Measurements from ENCODE around the gene ITPRIPL1. TPM values are rescaled to one million over a fixed set of nuclear protein-coding genes. Genes with fewer than 3 reads are reported as not detected.

The ITPRIPL1 gene
- total RNA-seq, 1 experiment from 2014 or later: not detected

DNA sequence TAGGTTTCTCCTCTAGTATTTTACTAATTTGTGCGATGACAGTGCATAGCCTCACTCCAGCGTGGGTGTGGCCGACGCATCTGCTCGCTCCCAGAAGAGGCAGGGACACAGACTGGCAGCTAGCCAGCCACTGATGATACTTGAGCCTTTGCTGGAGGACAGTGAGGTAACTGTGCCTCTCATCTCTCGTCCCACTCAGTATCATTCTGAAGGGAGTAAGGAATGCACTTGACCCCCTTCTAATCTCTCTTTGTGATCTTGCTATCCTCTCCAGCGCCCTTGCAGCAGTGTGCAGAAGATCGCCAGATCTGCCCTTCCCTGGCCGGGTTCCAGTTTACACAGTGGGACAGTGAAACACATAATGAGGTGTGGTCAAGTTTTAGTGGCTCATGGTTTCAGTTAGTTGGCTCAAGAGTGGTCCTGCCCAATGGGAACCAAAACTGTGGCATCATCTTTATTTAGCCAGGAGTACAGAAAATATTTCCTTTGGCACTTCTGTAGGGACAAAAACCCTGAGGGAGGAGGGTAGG is 28.0 kb downstream of the ITPRIPL1 start:
- H3K27ac ChIP-seq (ENCODE audit: low read length): no peak overlapping the region
- no peak for ATAC-seq
- H3K4me3 ChIP-seq (ENCODE audit: low read length): no peak overlapping the region

GRCh38 chr2:96353606-96354101 is 28.5 kb downstream of the ITPRIPL1 start:
- H3K9ac ChIP-seq (ENCODE audit: low read length): no peak overlapping the region
- intact Hi-C loops (cut with micrococcal nuclease): no loop called here
- H3K9me2 ChIP-seq (replicated peaks; ENCODE audit: low read length): no peaks in the 10 kb centered on the region
- no peaks in the 10 kb centered on the region for H3K79me2 ChIP-seq (ENCODE audit: low read length)
- ChIA-PET CTCF (no interaction called here), POLR2A (ENCODE audit: unreplicated experiment) (no interaction called here)
- no peaks in the 10 kb centered on the region for H3K4me1 ChIP-seq (ENCODE audit: insufficient read depth, low read length)
- H3K27ac ChIP-seq (ENCODE audit: low read length): no peak overlapping the region
- no peak overlapping the region for H3K4me2 ChIP-seq (ENCODE audit: low read length)
- TF ChIP-seq, protein P1, sequence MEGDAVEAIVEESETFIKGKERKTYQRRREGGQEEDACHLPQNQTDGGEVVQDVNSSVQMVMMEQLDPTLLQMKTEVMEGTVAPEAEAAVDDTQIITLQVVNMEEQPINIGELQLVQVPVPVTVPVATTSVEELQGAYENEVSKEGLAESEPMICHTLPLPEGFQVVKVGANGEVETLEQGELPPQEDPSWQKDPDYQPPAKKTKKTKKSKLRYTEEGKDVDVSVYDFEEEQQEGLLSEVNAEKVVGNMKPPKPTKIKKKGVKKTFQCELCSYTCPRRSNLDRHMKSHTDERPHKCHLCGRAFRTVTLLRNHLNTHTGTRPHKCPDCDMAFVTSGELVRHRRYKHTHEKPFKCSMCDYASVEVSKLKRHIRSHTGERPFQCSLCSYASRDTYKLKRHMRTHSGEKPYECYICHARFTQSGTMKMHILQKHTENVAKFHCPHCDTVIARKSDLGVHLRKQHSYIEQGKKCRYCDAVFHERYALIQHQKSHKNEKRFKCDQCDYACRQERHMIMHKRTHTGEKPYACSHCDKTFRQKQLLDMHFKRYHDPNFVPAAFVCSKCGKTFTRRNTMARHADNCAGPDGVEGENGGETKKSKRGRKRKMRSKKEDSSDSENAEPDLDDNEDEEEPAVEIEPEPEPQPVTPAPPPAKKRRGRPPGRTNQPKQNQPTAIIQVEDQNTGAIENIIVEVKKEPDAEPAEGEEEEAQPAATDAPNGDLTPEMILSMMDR (conservative IDR thresholded peaks at IDR 0.05; ENCODE audit: low read depth, low read length): no peak
- no peak for TF ChIP-seq EZH2phosphoT487 (IDR thresholded peaks at IDR 0.05; ENCODE audit: borderline replicate concordance, low read length)
- no peak for TF ChIP-seq EZH2 (IDR thresholded peaks at IDR 0.05; ENCODE audit: low read length, unreplicated experiment)
- H3K36me3 ChIP-seq (ENCODE audit: low read depth, low read length): peaks cover 69% of the 10 kb centered on the region
- no TSS peak for BruUV-seq (replicated peaks)
- H3K9me3 ChIP-seq (ENCODE audit: low read length): no peaks in the 10 kb centered on the region
- no peak overlapping the region for H3K4me3 ChIP-seq (ENCODE audit: low read length)
- no peaks in the 10 kb centered on the region for H3K27me3 ChIP-seq (ENCODE audit: low read length)
- DNase-seq (no peak), ATAC-seq (no peak)
- H3F3A ChIP-seq (ENCODE audit: low read length, unreplicated experiment): no peaks in the 10 kb centered on the region
- no peak overlapping the region for H2AFZ ChIP-seq (ENCODE audit: low read length)
- no peaks in the 10 kb centered on the region; the same call in 1 of the 2 replicates for H4K20me1 ChIP-seq (ENCODE audit: low read length)

More for the DNA sequence above, 28.0 kb downstream of the ITPRIPL1 start:
- Histone ChIP-seq H3K79me2 (ENCODE audit: low read length) (no peaks in the 10 kb centered on the region), H3K27me3 (ENCODE audit: low read length) (no peaks in the 10 kb centered on the region), H2AFZ (ENCODE audit: low read length) (no peak overlapping the region), H3K4me2 (ENCODE audit: low read length) (no peak overlapping the region), H3K4me1 (ENCODE audit: insufficient read depth, low read length) (no peaks in the 10 kb centered on the region), H3K9ac (ENCODE audit: low read length) (no peak overlapping the region), H3K36me3 (ENCODE audit: low read depth, low read length) (peaks cover 68% of the 10 kb centered on the region), H3F3A (ENCODE audit: low read length, unreplicated experiment) (no peaks in the 10 kb centered on the region), H4K20me1 (ENCODE audit: low read length) (no peaks in the 10 kb centered on the region; the same call in 1 of the 2 replicates), H3K9me3 (ENCODE audit: low read length) (no peaks in the 10 kb centered on the region), H3K9me2 (replicated peaks; ENCODE audit: low read length) (no peaks in the 10 kb centered on the region)
- no peak for DNase-seq
- intact Hi-C loops (cut with micrococcal nuclease): no loop called here
- ChIA-PET CTCF (no interaction called here), POLR2A (ENCODE audit: unreplicated experiment) (no interaction called here)
- no TSS peak for BruUV-seq (replicated peaks)
- TF ChIP-seq EZH2 (IDR thresholded peaks at IDR 0.05; ENCODE audit: low read length, unreplicated experiment) (no peak), EZH2phosphoT487 (IDR thresholded peaks at IDR 0.05; ENCODE audit: borderline replicate concordance, low read length) (no peak)
- TF ChIP-seq, protein P1 (conservative IDR thresholded peaks at IDR 0.05; ENCODE audit: low read depth, low read length): no peak

DNA sequence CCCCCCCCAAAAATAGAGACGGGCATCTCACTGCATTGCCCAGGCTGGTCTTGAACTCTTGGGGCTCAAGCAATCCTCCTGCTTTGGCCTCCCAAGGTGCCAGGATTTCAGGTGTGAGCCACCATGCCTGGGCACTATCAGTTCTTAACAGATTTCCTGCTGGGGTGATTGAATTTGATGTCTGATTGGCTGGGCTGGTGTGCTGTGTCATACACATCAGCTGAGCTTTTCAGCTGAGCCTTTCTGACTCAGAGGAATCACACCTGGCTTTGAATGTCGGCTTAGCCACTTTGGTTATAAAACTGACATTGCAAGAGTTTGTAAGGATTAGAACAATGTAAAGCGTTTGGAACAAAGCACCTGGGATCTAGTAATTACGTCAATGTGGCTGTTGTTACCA is 29.4 kb downstream of the ITPRIPL1 start:
- no TSS peak for BruUV-seq (replicated peaks)
- ChIA-PET CTCF (no interaction called here), POLR2A (ENCODE audit: unreplicated experiment) (no interaction called here)
- no peaks in the 10 kb centered on the region for H3K9me2 ChIP-seq (replicated peaks; ENCODE audit: low read length)
- no peak overlapping the region for H3K4me3 ChIP-seq (ENCODE audit: low read length)
- no peak overlapping the region for H3K4me2 ChIP-seq (ENCODE audit: low read length)
- no peaks in the 10 kb centered on the region for H3F3A ChIP-seq (ENCODE audit: low read length, unreplicated experiment)
- H3K36me3 ChIP-seq (ENCODE audit: low read depth, low read length): peaks cover 76% of the 10 kb centered on the region
- no peaks in the 10 kb centered on the region for H3K27me3 ChIP-seq (ENCODE audit: low read length)
- no peaks in the 10 kb centered on the region; the same call in 1 of the 2 replicates for H4K20me1 ChIP-seq (ENCODE audit: low read length)
- TF ChIP-seq EZH2phosphoT487 (IDR thresholded peaks at IDR 0.05; ENCODE audit: borderline replicate concordance, low read length) (no peak), EZH2 (IDR thresholded peaks at IDR 0.05; ENCODE audit: low read length, unreplicated experiment) (no peak)
- TF ChIP-seq, protein P1 (conservative IDR thresholded peaks at IDR 0.05; ENCODE audit: low read depth, low read length): no peak
- no peak for DNase-seq
- no peak overlapping the region for H3K27ac ChIP-seq (ENCODE audit: low read length)
- ATAC-seq: no peak
- no peaks in the 10 kb centered on the region for H3K4me1 ChIP-seq (ENCODE audit: insufficient read depth, low read length)
- intact Hi-C loops (cut with micrococcal nuclease): no loop called here
- no peak overlapping the region for H3K9ac ChIP-seq (ENCODE audit: low read length)
- no peaks in the 10 kb centered on the region for H3K79me2 ChIP-seq (ENCODE audit: low read length)
- H3K9me3 ChIP-seq (ENCODE audit: low read length): no peaks in the 10 kb centered on the region
- no peak overlapping the region for H2AFZ ChIP-seq (ENCODE audit: low read length)

Data from PC-3 (cell line).